GM21786 (cell line): Measurements from ENCODE around the gene KLHL29.
A peak's percentile ranks its signal among the peaks of the same experiment; 100 is the strongest.

ENCODE experiments used
- ATAC-seq: cut with Tn5 transposase; IDR thresholded peaks from one replicate; pipeline ENCODE4 v1.9.1; 2021; ENCODE audit not compliant: unreplicated experiment

Gene KLHL29

DNA sequence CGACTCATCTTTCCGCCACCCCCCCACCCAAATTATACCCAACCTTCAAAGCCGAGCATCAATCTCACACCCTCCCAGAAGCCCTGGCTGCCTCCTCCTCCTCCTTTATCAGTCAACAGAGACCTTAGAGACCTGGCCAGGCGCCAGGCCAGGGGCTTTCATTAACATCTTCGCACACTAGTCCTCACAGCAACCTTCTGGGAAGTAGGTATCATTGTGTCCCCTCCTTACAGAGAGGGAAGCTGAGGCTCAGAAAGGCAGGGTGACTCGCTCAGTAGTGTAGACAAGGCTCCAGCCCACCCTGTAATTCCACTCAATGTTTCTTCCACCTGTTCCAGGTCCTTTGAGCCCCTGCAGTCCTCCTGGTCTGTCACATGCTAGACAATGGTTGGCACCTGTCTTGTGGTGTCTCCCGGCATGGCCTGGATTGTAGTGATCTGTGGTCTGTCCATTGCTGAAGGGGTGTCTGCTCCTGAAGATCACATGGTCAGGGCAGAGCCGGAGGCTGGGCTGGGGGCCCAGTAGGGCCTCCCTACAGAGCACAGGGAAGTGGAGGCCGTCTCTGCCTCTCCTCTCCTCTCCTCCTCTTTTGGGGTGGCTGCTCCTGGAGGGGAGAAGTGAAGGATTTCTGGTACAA, 36.0 kb downstream of the KLHL29 start:
- no peak for ATAC-seq

- no peak for ATAC-seq
Measured at GRCh38 chr2:23422089-23423061, 37.4 kb downstream of the KLHL29 start.

DNA sequence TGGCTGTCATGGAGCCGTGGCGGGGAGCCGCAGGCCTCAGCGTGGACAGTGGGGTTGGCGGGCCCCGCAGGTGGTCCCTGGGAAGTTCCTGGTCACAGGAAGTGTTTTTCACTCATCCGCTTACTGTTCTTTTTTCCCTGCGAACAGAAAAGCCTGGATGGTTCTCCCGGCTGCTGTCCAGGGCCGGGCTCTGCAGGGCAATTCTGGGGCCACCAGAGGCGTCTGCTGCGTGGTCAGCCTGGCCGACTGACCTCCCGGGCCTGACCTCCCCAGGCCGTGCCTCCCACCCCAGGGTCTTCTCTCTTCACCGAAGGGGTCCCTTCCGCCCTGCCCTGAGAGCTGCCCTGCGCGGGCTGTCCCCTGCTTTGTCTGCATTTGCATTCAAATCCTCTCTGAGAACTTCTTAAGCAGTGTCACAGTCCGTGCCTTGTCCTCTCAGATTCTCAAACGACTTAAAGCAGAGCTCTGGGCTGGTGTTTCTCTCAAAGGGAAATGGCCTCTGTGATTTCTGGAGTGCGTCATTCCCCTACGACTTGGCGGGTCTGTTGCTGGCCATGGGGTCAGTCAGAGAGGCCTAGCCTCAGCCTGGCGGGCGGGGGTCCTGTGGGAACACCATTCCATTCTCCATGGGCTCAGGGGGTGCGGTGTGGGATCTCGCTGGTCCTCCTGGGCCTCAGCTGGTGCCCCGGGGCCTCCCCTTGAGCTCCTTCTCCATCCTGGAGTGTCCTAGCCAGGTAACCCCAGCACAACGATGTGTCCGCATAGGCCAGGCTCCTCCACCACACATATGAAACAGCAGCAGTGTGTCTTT, 38.3 kb downstream of the KLHL29 start:
- ATAC-seq = no peak

DNA sequence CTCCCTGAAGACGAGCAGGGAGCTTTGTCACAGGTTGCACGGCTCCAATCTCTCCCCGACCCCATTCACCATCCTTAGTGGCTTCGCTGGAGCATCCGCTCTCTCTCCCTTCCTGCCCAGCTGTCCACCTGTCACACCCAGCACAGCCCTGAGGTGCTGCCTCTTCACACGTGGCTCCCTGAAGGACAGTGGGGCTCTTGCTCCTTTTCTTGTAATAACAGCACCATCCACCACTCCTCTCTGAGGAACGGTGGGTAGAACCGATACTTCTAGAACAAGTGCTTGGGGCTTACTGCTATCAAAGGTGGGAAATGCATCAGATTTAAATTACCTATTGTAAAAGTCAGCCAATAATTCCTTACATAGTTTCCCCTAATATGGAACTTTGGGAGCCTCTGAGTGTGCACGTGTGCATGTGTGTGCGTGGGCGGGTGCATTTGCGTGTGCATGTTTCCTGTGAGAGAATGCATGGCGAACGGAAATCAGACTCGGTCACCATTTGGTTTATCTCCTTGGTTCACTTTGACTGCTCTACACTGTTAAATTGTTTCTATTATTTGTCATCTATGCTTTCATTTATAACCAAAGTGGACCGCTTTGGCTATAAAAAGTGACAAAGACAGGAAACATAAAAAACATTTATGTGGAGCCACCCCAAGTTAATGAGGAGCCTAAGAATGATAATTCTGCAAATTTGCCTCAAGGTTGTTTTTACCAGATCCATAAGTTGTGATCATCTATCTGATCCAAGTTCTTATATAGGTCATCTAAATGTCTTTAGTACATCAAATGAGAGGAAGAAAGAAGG, 39.1 kb downstream of the KLHL29 start:
- no peak for ATAC-seq

GRCh38 chr2:23425338-23425871, 40.4 kb downstream of the KLHL29 start:
- no peak for ATAC-seq

- ATAC-seq = no peak
Measured at GRCh38 chr2:23425885-23426262, 40.9 kb downstream of the KLHL29 start.

GRCh38 chr2:23426263-23426905, 41.4 kb downstream of the KLHL29 start:
- no peak for ATAC-seq

DNA sequence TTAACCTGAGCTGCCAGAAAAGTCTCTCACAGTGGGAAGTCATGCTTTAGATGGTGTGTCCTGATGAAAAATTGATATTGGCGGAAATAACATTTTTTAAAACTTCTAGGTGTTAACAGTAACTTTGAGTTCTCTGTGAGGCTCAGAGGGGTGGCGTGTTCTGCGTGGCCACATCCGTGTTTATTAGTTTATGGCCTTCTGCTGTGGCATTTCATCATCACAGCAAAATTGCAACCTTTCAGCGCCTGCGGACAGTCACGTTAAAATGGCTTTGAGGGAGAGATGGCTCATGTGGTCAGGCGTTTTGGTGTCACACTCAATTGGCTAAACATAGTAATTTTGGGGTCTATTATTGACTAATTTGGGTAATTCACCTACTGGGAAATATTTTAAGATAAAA, 42.4 kb downstream of the KLHL29 start:
- ATAC-seq = no peak

DNA sequence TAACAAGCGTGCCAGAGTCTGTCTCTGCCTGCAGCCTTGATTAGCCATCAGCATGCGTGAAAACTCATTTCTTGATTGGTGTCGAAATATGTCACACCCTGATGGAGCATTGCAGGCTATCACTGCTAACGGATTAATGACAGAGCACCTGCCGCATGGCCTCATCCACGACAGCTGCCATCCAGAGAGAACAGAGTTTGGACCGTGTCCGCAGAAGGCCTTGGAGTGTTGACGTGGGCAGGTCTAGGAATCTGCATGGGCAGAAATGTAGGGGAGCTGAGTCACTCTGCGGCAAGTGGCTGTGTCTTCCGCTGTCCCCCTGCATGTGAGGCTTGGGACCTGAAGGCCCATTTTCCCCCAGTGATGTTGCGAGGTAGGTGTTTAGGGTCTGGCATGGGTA, 43.0 kb downstream of the KLHL29 start:
- no peak for ATAC-seq

DNA sequence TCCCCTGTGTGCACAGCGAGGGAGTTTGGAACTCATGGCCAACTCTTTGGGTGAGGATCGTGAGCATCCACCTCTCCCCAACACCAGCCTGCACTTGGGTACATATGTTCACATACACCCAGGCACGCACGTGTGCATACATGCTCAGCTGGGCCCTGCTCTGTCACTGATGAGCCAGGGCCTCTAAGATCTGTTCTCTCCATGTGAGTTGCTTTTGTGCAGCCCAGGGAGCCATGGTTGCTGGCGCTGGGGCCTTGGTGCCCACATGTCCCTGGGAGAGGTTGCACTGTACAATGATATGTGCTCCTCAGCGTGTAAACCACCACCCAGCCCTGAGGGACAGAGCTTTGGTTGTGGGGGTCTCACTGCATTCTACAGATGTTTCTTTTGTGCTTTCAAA, 44.1 kb downstream of the KLHL29 start:
- no peak for ATAC-seq

- ATAC-seq = no peak
Measured at GRCh38 chr2:23430263-23430662, 45.3 kb downstream of the KLHL29 start.

GRCh38 chr2:23432531-23432930, 47.6 kb downstream of the KLHL29 start:
- ATAC-seq = no peak

GRCh38 chr2:23433282-23433681, 48.3 kb downstream of the KLHL29 start:
- no peak for ATAC-seq

DNA sequence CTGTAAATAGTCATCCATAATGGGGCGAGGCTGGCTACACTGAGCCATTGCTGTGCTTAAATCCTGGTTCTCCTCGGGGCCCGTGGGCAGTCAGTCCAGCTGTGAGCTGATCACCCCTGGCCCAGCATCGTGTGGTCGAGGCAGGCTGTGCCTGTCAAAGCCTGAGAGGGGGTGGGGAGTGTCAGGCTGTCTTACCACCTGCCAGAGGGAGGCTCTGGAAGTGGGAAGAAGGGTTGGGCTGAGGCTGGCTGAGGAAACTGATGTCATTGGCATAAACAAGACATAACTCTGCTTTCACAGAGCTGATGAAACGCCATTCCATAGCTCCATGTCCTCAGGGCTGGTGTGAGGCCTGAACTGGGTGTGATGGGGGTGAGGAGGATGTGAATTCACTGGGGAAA, 49.7 kb downstream of the KLHL29 start:
- ATAC-seq = no peak

- no peak for ATAC-seq
Measured at GRCh38 chr2:23435250-23436035, 50.5 kb downstream of the KLHL29 start.

DNA sequence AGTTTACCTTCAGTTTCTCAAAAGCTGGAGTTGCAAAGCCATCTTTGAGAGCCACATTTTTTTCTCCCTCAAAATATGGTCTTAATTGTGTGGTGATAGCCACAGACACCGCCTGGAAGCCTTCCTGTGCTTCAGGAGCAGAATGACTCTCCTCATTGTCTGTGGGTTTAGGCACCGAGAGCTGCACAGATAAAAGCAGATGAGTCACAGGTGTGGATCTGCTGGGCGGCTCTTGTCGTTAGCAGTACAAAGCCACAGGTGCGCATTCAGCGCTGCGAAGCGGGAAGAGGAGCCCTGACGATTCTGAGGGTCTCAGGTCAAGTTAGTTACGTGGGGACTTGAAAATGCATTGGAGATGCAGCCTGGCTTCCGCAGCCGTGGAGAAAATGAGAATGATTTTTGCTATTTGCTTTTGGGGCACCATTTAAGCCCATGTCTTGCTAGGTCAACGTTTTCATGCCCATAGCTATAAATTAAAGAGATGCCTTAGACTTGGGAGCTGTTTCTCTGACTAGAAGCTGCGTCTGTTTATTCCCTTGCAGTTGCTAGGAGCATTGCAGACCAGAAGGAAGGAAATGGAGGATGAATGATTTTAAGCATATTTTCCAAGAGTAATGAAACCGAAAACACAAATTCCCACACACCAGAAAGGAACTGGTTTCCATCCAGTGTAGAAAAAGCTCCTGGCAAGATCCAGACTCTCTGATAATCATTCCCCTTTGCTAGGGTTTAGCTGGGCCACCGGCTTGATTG, 51.5 kb downstream of the KLHL29 start:
- no peak for ATAC-seq

DNA sequence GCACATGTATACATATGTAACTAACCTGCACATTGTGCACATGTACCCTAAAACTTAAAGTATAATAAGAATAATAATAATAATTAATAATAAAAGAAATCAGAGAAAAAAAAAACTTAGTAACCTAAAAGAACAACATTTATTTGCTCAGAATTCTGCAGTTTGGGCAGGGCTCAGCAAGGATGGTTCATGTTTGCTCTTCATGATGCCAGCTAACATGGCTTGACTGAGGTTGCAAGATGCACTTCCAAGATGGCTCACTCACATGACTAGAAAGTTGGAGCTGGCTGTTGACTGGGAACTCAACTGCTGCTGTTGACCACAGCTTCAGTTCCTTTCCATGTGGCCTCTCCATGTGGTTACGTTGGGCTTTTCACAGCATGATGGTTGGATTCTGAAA, 56.4 kb downstream of the KLHL29 start:
- ATAC-seq = no peak

DNA sequence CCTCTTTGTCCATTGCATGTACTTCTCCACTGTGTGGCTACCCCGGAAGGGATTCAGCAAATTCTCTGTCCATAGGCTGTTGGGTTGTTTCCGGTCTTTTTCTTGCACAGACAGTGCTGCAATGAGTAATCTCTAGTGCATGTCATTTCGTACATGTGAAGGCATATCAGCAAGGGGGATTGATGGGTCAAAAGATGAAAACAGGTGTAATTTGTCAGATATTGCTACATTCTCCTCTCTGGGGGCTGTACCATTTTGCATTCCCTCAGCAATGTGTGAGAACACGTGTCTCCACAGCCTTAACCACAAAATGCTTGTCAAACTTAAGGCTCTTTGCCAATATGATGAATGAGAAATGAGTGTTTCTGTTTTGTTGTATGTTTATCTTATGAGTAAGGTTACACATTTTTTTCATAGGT, 60.5 kb downstream of the KLHL29 start:
- peak; percentile 33 for ATAC-seq
